Stimulated activated CD4-positive, alpha-beta T cell treated with anti-CD3 and anti-CD28 coated beads, Interleukin-4, amount 100 ng/mL, for 48 hours (primary cell): ENCODE results near the gene ERF.

Source experiments
- DNase-seq, 2 donors: peaks; one replicate each; pipeline ENCODE4 v3.0.0-alpha.2; 2020; ENCODE audit warnings: low read depth in 2 of 2

ERF gene

DNA sequence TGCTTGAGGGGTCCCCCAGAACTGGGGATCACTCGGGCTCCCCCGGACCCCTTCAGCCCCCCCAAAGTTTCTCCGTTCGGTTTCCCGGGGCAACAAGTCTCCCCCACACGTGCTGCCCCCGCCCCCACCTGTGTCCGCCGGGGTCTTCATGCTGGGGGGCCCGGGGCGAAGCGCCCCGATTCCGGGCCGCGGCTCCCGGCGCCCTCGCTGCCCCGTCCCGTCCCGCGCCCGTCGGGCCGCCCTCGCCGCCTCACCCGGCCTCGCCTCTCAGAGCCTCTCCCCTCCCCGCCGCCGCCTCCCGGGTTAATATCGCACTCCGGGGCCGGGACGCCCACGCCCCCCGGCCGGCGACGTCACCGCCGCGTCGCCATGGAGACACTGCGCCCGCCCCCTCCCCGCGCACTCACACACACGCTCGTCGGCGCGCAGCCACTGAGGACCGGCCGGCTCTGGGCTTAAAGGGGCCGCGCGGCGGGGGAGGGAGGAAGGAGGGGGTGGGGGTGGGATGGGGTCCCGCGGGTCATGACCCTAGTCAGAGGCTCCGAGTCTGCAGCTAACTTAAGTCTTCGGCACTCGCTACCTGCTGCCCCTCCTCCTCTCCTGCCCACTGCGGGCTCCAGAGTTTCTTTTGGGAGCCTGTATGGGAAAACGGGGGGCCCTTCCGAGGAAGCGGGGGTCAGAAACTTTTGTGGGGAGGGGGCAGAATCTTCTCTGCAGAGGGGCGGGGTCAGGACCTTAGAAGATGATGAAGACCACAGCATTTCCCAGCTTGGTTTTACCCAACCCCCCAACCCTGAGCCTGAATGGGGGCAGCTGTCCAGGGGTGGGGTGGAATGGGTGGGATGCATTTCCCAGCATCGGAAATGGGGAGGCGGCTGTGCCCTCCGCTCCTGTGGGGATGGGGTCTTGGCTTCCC lies at the start of gene ERF:
TSS of gene ERF (minus strand) at position 279 of the 916 bp plus-strand sequence. CDS start at position 150, 129 bp downstream.
- DNase-seq, result peak; percentile 89 to 91

DNA sequence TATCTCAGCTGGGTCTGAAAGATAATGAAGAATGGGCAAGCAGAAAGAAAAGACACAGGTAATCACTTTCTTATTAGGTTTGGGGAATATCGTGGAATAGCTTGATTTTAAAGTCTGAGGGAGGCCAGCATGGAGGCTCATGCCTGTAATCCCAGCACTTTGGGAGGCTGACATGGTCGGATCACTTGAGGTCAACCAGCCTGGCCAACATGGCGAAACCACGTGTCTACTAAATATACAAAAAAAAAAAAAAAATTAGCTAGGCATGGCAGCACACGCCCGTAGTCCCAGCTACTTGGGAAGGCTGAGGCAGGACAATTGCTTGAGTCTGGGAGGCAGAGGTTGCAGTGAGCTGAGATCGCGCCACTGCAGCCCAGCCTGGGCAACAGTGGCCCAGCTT lies 48.9 kb upstream of the ERF start:
- DNase-seq, result no peak

DNA sequence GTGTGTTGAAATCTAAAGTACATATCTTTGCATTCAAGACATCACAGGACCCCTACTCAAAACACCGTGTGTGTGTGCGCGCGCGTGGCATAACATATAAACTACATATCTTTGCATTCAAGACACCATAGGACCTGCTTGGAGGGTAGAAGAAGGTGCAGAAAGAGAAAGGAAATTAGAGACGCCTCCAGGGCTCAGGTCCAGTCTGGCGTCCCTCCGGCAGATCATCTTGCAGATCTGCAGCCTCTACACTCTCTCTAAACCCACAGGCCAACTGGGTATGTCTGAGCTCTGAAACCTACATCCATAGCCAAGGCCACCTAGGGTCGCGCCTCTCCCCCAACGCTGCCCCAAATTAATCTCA lies 48.2 kb upstream of the ERF start:
- DNase-seq, result no peak

DNA sequence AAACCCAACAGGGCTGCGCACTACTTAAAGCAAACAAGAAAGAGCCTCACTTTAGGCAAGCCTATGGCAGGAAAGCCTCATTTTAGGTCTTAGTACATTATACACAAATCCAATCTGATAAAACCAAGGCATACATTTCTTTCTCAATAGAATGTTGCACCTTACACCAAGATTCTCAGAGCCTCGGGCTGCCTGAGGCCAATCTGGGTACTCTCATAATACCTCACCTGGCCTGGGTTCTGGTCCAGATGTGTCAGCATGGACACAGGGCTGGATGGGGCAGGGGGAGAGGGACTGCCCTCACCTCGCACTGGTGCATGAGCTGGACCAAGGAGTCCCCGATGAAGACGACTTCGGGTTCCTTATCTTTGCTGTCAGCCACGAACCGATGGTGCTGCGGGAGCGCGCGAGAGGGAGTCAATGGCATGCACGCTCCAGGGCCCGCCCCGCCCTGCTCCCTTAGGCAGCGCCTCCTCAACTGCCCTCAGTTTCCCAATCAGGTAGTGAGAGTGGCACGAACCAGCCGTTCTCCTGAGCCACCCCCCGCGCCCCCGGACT lies 46.8 kb upstream of the ERF start, which contains the start of gene PRR19:
TSS of gene PRR19 (plus strand) at position 487 of the 558 bp plus-strand sequence. CDS start 7,453 bp downstream, outside the sequence.
- no peak for DNase-seq

DNA sequence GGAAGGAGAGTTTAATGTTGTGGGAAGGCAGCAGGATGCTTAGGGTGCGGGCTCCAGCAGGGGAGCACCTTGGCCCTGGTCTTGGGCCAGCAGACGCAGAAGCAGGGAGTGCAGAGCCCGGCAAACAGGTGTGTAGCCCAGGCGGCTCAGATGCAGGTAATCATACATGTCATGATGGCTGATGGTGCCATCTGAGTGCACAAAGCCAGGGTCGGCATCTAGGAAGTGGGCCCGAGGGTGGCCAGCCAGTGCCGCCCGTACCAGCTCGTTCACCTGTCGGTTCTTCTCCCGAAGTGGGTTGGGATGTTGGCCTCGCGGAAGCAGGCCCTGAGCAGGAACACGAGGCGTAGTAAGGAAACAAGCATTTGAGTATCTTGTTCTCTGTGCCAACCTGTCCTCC lies 42.1 kb upstream of the ERF start:
- no peak for DNase-seq

DNA sequence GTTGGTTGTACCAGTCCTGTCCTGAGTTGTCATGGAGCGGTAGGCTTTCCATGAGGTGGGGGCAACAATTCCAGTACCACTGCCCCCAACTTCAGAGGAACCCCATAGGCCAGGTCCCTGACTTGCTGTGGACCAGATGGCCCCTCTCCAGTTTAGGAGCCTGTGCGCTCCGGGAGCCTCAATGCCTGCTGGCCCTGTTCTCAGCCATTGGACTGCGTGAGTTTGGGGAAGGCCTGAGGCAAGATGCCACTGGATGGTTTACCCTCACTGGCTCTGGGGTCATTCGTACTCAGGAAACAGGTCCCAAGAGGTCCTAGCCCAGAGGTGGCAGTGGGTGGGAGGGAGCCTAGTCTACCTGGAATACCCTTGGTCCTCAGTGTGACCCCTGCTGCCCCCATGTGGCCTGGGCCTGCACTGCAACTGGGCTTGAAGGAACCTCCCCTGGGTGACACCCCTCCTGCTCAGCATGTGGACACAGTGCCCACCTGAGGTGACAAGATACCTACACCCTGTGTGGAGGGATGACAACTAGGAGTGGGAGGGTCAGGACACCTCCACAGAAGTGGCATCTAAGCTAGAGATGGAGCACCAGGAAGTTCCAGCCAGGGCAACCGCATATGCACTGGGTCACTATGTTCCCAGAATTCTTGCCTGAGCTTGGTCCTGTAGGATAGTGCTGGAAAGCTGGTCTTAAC lies 41.0 kb upstream of the ERF start:
- DNase-seq, result peak; percentile 83 to 92

DNA sequence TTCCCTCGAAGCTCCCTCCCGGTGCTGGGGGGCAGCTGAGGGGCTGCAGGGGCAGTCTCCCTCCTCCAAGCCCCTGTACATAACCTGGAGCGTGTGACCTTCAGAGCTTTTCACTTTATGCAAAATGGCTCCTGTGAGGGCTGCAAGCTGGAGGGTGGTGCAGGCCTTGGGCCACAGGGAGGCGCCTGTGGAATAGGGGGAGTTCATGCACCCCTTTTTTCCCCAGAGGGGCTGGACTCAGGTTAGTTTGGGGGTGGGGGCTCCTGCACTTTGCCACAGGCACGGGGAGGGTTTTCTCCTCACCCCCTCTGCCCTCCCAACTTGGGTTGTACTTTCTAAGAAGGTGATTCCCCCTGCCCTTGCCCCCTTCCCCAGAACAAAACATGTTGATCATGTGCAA lies 40.4 kb upstream of the ERF start:
- DNase-seq, result no peak

DNA sequence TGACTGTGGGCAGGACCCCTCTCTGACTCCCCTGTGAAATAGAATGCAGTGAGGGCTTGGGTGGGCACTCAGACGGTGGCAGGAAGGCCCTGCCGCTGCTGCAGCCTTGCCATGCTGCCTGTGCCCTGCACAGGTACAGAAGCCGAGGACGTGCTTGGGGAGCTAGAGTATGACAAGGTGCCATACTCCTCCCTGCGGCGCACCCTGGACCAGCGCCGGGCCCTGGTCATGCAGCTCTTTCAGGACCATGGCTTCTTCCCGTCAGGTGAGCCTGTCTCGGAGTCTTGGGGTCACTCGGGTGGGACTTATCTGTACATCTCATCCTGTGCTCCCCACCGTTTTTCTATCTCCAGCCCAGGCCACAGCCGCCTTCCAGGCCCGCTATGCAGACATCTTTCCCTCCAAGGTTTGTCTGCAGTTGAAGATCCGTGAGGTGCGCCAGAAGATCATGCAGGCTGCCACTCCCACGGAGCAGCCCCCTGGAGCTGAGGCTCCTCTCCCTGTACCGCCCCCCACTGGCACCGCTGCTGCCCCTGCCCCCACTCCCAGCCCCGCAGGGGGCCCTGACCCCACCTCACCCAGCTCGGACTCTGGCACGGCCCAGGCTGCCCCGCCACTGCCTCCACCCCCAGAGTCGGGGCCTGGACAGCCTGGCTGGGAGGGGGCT lies 39.7 kb upstream of the ERF start:
- no peak for DNase-seq

DNA sequence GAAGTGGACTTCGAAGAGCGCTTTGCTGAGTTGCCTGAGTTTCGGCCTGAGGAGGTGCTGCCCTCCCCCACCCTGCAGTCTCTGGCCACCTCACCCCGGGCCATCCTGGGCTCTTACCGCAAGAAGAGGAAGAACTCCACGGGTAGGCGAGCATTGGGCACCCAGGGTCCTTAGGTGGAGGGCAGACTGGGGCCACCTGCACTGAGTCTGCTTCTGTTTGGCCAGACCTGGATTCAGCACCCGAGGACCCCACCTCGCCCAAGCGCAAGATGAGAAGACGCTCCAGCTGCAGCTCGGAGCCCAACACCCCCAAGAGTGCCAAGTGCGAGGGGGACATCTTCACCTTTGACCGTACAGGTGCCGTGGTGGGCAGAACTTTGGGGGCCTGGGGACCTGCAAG lies 39.0 kb upstream of the ERF start:
- DNase-seq, result no peak

DNA sequence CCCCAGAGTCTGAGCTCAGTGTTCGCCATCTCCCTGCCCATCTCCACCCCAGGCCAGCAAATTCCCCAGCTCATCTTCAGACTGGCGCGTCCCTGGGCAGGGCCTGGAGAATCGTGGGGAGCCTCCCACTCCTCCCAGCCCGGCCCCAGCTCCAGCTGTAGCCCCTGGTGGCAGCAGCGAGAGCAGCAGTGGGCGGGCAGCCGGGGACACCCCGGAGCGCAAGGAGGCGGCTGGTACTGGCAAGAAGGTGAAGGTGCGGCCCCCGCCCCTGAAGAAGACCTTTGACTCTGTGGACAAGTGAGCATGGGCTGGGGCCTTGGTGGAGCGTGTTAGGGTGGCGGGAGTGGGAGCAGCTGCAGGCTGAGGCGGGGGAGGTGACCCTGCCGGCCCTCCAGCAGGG lies 38.6 kb upstream of the ERF start:
- DNase-seq, result no peak

DNA sequence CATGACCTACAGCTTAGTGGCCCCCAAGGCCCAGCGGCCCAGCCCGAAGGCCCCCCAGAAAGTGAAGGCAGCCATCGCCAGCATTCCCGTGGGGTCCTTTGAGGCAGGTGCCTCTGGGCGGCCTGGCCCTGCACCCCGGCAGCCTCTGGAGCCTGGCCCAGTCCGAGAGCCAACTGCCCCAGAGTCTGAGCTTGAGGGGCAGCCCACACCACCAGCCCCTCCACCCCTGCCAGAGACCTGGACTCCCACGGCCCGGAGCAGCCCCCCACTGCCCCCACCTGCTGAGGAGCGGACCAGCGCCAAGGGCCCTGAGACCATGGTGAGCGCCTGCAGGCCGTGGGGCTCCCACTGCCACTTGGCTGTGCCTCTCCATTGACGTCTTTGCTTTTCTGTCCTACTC lies 38.0 kb upstream of the ERF start:
- DNase-seq, result no peak

DNA sequence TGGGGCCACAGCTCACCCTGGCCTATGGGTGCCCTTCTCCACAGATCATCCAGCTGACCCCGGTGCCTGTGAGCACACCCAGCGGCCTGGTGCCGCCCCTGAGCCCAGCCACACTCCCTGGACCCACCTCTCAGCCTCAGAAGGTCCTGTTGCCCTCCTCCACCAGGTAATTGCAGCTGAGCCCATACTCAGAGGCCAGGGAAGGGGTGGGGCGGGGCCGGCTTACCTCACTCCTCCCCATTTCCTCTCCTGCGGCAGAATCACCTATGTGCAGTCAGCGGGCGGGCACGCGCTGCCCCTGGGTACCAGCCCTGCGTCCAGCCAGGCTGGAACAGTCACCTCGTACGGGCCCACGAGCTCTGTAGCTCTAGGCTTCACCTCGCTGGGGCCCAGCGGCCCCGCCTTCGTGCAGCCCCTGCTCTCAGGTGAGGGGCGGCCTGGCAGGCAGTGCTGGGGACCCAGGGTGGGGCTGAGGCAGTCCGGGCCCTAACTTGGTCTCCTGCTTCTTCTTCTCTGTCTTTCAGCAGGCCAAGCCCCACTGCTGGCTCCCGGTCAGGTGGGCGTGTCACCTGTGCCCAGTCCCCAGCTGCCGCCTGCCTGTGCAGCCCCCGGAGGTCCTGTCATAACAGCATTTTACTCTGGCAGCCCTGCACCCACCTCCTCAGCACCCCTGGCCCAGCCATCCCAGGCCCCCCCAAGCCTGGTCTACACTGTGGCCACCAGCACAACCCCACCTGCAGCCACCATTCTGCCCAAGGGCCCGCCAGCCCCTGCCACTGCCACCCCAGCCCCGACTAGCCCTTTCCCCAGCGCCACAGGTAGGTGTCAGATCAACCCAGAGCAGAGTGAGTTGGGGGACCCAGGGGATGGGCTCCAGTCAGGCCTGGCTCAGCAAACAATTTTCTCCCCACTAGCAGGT lies 37.4 kb upstream of the ERF start:
- DNase-seq, result no peak

DNA sequence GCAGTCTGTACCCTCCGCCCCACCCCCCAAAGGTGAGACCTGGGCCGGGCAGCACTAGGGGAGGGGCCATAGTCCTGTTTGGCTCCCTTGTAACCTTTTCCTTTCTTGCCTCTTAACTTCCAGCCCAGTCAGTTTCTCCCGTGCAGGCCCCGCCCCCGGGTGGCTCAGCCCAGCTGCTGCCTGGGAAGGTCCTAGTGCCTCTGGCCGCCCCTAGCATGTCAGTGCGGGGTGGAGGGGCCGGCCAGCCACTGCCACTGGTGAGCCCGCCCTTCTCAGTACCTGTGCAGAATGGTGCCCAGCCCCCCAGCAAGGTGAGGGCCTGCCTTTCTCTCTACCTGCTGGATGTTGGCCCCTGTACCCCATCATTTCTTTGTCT lies 36.5 kb upstream of the ERF start:
- no peak for DNase-seq

DNA sequence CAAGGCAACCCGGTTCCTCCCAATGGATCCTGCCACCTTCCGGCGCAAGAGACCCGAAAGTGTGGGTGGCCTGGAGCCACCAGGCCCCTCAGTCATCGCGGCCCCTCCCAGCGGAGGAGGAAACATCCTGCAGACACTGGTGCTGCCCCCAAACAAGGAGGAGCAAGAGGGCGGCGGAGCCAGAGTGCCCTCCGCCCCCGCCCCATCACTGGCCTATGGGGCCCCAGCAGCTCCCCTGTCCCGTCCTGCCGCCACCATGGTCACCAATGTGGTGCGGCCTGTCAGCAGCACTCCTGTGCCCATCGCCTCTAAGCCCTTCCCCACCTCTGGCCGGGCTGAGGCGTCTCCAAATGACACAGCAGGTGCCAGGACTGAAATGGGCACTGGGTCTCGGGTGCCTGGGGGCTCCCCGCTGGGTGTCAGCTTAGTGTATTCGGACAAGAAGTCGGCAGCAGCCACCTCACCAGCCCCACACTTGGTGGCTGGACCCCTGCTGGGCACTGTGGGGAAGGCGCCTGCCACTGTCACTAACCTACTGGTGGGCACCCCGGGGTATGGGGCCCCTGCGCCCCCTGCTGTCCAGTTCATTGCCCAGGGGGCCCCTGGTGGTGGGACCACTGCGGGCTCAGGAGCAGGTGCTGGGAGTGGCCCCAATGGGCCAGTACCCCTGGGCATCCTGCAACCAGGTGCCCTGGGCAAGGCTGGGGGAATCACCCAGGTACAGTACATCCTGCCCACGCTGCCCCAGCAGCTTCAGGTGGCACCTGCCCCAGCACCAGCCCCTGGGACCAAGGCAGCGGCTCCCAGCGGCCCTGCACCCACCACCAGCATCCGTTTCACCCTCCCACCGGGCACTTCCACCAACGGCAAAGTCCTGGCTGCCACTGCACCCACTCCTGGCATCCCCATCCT lies 35.9 kb upstream of the ERF start:
- no peak for DNase-seq

DNA sequence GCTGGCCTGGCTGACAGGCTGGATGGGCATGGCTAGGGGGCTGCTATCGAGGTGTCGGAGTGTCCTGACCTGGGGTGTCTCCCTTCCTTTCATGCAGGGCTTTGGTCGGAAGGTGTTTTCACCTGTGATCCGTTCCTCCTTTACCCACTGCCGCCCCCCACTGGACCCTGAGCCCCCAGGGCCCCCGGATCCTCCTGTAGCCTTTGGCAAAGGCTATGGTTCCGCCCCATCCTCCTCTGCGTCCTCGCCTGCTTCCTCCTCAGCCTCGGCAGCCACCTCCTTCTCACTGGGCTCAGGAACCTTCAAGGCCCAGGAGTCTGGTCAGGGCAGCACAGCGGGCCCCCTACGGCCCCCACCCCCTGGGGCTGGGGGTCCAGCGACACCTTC lies 35.2 kb upstream of the ERF start:
- no peak for DNase-seq

DNA sequence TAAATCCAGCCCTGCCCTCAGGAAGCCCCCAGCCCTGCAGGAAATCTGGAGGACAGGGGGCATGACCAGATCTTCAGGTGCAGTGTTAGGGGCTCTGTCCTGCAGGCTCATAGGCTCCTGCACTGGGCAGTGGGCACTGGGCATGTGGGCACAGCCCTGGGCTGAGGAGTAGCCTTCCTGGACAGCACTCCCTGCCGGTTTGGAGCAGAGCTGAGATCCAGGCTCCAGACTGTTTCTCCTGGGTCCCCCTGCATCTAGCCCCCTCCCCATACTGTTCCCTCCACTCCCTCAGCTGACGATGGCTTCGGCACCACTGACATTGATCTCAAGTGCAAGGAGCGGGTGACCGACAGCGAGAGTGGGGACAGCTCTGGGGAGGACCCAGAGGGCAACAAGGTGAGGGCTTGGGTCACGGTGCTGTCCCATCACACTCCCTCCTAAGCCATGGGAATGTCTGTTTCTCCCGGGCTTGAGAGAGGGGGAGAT lies 34.7 kb upstream of the ERF start:
- DNase-seq, result no peak

DNA sequence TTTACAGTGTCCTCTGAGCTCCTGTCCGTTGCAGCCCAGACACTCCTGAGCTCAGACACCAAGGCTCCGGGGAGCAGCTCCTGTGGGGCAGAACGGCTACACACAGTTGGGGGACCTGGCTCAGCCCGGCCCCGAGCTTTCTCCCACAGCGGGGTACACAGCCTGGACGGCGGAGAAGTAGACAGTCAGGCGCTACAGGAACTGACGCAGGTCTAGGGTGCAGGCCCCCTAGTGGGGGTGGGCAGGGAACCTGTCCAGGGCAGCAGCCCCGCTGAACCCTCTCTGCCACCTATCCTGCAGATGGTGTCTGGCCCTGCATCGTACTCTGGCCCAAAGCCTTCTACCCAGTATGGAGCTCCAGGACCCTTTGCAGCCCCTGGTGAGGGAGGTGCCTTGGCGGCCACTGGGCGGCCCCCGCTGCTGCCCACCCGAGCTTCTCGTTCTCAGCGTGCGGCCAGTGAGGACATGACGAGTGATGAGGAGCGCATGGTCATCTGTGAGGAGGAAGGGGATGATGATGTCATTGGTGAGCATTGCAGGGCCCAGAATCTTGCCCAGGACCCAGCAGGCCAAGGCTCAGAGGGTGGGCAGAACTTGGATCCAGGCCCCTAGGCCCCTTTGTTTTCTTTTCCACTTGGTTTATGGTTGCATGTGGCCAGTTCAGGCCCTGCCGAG lies 34.1 kb upstream of the ERF start:
- no peak for DNase-seq

DNA sequence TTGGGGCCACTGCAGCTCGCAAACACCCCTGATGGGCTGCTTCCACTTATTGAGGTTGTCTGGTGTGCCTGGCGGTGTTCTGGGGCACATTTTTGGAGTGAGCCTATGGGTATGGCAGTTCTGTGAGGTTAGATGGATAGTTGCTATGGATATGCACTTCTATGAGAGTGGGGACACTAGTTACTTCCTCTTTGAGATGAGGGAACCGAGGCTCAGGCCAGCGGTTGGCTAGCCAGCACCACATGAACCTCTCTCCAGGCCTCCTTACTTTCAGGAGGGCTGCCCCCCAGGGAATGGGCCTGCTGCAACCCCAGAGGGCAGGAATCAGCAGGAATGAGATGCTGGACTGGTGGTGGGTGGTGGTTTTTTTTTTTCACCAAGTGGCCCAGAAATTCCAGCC lies 33.5 kb upstream of the ERF start:
- DNase-seq, result no peak

DNA sequence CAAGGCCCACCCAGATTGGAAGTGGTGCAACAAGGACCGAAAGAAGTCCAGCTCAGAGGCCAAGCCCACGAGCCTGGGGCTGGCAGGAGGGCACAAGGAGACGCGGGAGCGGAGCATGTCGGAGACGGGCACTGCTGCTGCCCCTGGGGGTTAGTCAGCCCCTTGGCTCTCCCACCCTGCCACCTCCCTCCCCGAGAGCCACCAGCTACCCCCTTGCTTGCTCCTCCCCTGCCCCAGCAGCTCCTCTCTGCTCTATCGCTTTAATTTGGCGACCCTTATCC lies 32.8 kb upstream of the ERF start:
- DNase-seq, result no peak
